Neutrophil (primary cell): Measurements from ENCODE around the gene F2RL2.

Experiments
- H3K27ac ChIP-seq: fragments of 200-600 bp; sonication (generic); 2 replicates; pipeline ENCODE4 v1.5.1; 2016; ENCODE audit warnings: mild to moderate bottlenecking, moderate library complexity
- H3K27me3 ChIP-seq: fragments of 200-600 bp; sonication (generic); 2 replicates; pipeline ENCODE4 v1.6.0; 2016; ENCODE audit warnings: mild to moderate bottlenecking
- H3K36me3 ChIP-seq: fragments of 200-600 bp; sonication (generic); 2 replicates; pipeline ENCODE4 v1.5.1; 2017
- H3K4me1 ChIP-seq, 2 experiments: fragments of 200-600 bp in 1 of 2; sonication (generic) in 1 of 2; 1 replicate in 1 of 2; 2 replicates in 1 of 2; pipeline versions ENCODE4 v1.5.1 to v1.6.1; 2013 to 2016; ENCODE audit warnings: low read depth in 1 of 2, low read length in 1 of 2, mild to moderate bottlenecking in 1 of 2, moderate library complexity in 1 of 2; ENCODE audit not compliant: control insufficient read depth in 1 of 2, insufficient read depth in 1 of 2
- H3K4me3 ChIP-seq, 2 experiments: fragments of 200-600 bp in 1 of 2; sonication (generic) in 1 of 2; 1 replicate in 1 of 2; 2 replicates in 1 of 2; pipeline ENCODE4 v1.5.1; 2013 to 2016; ENCODE audit warnings: low read depth in 1 of 2, low read length in 1 of 2, mild to moderate bottlenecking in 1 of 2, moderate library complexity in 1 of 2
- H3K9me3 ChIP-seq: fragments of 200-600 bp; sonication (generic); 2 replicates; pipeline ENCODE4 v1.5.1; 2016
- CTCF ChIP-seq: fragments of 200-600 bp; sonication (generic); IDR thresholded peaks from 2 replicates; pipeline ENCODE4 v1.5.1; 2016; ENCODE audit warnings: antibody characterized with exemption

The F2RL2 gene

DNA sequence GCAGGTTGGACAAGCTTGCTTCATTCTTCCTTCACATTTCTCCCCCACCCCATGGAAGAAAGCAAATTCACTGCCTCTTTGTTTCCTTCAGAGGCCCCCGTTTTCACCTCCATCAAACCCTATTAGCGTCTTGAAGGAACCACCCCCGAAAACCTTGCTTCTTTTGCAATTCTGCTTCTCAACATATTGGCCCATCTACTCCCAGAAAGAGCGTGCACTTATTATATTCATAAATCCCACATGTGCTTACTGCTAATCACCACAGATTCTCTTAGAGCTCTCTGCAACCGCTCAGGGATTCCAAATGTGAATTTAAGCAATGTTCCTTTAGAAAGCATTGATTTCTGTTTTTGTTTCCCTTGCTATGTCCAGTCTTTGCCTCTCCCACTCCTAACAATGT lies 1.1 kb downstream of the F2RL2 start:
- Histone ChIP-seq H3K4me1 (no peaks in the 10 kb centered on the region), H3K27me3 (no peaks in the 10 kb centered on the region), H3K27ac (no peak overlapping the region), H3K9me3 (no peaks in the 10 kb centered on the region), H3K36me3 (peaks cover 18% of the 10 kb centered on the region), H3K4me3 (no peak overlapping the region)
- TF ChIP-seq CTCF, result no peak

DNA sequence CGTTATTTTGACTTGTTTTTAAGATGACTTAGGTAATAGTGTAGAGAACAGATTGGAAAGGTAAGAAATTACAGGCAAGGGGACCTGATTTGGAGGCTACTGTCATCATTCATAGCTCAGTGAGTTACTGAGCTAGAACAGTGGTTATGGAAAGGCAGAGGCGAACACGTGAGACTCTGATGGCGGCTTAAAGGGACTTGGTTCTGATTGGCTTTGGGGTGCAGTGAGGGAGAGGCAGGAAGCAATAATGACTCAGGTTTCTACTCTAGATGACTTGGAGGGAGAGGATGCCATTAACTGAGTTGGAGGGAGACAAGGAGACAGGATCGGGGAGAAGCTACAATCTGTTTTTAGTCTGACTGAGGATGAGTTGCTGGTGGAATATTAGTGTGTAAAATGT lies 3.0 kb downstream of the F2RL2 start:
- Histone ChIP-seq H3K4me3 (no peak overlapping the region), H3K9me3 (no peaks in the 10 kb centered on the region), H3K36me3 (peaks cover 19% of the 10 kb centered on the region), H3K4me1 (no peaks in the 10 kb centered on the region), H3K27ac (no peak overlapping the region), H3K27me3 (no peaks in the 10 kb centered on the region)
- TF ChIP-seq CTCF, result no peak

DNA sequence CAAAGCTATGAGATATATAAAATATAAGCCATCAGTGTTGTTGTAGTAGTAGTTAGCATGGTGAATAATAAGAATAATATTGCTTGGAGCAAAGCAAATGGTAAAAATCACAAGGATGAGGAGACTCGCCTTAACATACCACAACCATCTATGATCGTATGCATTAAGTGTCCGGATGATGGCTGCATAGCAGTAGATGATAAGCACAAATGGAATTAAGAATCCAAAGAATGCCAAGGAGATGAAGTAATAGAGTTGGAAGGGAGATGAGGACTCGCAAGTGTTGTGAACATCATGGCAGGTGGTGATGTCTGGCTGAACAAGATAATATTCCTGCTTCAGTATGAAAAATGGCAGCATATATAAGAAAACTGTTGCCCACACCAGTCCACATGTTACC lies 5.5 kb downstream of the F2RL2 start:
- Histone ChIP-seq H3K4me1 (no peaks in the 10 kb centered on the region), H3K9me3 (no peaks in the 10 kb centered on the region), H3K27ac (no peak overlapping the region), H3K4me3 (no peak overlapping the region), H3K27me3 (no peaks in the 10 kb centered on the region), H3K36me3 (peaks cover 35% of the 10 kb centered on the region)
- no peak for TF ChIP-seq CTCF

DNA sequence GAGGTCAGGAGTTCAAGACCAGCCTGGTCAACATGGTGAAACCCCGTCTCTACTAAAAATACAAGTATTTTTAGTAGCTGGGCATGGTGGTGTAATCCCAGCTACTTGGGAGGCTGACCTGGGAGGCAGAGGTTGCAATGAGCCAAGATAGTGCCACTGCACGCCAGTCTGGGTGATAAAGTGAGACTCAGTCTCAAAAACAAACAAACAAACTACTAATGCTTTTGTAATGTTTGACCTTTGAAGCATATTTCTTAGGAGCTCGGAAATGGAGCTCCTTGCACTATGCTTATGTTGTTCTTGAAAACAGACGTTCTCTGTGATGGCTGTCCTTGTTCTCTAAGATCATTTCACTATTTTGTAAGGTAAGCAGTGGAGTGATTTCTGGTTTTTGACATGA lies 6.0 kb downstream of the F2RL2 start:
- H3K36me3 ChIP-seq, result peaks cover 39% of the 10 kb centered on the region
- H3K4me3 ChIP-seq, result no peak overlapping the region
- no peak overlapping the region for H3K27ac ChIP-seq
- no peak for TF ChIP-seq CTCF
- H3K4me1 ChIP-seq, result no peaks in the 10 kb centered on the region
- H3K27me3 ChIP-seq, result no peaks in the 10 kb centered on the region
- no peaks in the 10 kb centered on the region for H3K9me3 ChIP-seq

DNA sequence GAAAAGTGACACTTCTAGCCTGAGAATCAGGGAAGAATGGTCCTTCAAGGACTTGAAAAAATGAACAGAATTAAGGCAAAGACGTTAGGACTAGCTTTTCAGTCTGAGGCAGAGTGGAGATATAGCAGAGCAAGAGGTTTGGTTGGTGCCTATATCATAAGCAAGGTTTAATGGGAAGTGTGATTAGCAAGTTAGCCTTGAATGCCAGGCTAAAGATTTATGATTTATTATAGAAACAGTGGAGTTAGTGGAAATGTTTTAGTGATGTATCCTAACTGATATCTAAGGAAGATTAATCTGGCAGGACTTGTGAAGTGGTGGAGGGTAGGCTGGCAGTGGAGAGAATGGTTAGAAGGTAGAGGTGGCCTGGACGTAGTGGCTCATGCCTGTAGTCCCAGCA lies 7.0 kb downstream of the F2RL2 start:
- peaks cover 49% of the 10 kb centered on the region for H3K36me3 ChIP-seq
- H3K27me3 ChIP-seq, result no peaks in the 10 kb centered on the region

More for the DNA sequence above, 7.0 kb downstream of the F2RL2 start:
- Histone ChIP-seq H3K4me3 (no peak overlapping the region), H3K4me1 (no peaks in the 10 kb centered on the region), H3K27ac (no peak overlapping the region), H3K9me3 (no peaks in the 10 kb centered on the region)
- no peak for TF ChIP-seq CTCF
